GM21360 (cell line): ENCODE measurements around the gene RHCG.

ENCODE experiments used
- ATAC-seq: cut with Tn5 transposase; IDR thresholded peaks from one replicate; pipeline ENCODE4 v1.9.1; 2021; ENCODE audit warnings: mild to moderate bottlenecking, moderate library complexity; ENCODE audit not compliant: unreplicated experiment

The RHCG gene

GRCh38 chr15:89496155-89497098 is at the start of gene RHCG:
TSS of gene RHCG (minus strand) at chr15:89496583. CDS start at chr15:89496544, 39 bp downstream.
- ATAC-seq: no peak

- ATAC-seq: no peak
Measured at GRCh38 chr15:89543389-89543788, 47.0 kb upstream of the RHCG start.

- no peak for ATAC-seq
Measured at GRCh38 chr15:89542369-89542768, 46.0 kb upstream of the RHCG start.

- no peak for ATAC-seq
Measured at GRCh38 chr15:89539027-89539426, 42.6 kb upstream of the RHCG start.

- ATAC-seq: no peak
Measured at GRCh38 chr15:89533861-89534544, 37.6 kb upstream of the RHCG start.

- ATAC-seq: no peak
Measured at GRCh38 chr15:89531796-89532537, 35.6 kb upstream of the RHCG start.

GRCh38 chr15:89530976-89531375 is 34.6 kb upstream of the RHCG start:
- no peak for ATAC-seq

GRCh38 chr15:89528757-89529352 is 32.5 kb upstream of the RHCG start:
- ATAC-seq: no peak

- ATAC-seq: no peak
Measured at GRCh38 chr15:89526601-89527441, 30.4 kb upstream of the RHCG start.

GRCh38 chr15:89526181-89526580 is 29.8 kb upstream of the RHCG start:
- no peak for ATAC-seq

GRCh38 chr15:89524184-89524583 is 27.8 kb upstream of the RHCG start:
- ATAC-seq: no peak

GRCh38 chr15:89523101-89523500 is 26.7 kb upstream of the RHCG start:
- ATAC-seq: no peak

- ATAC-seq: no peak
Measured at GRCh38 chr15:89521605-89522004, 25.2 kb upstream of the RHCG start.

GRCh38 chr15:89515477-89515876 is 19.1 kb upstream of the RHCG start:
- ATAC-seq: no peak

- no peak for ATAC-seq
Measured at GRCh38 chr15:89514596-89515406, 18.4 kb upstream of the RHCG start.

GRCh38 chr15:89514186-89514585 is 17.8 kb upstream of the RHCG start:
- ATAC-seq: no peak

- ATAC-seq: no peak
Measured at GRCh38 chr15:89513284-89513683, 16.9 kb upstream of the RHCG start.

GRCh38 chr15:89512631-89513030 is 16.2 kb upstream of the RHCG start:
- no peak for ATAC-seq

GRCh38 chr15:89506026-89506686 is 9.8 kb upstream of the RHCG start:
- no peak for ATAC-seq
